GM12878 (cell line): Measurements from ENCODE around the gene FOXI2. TPM values are rescaled to one million over a fixed set of nuclear protein-coding genes. Genes with fewer than 3 reads are reported as not detected.

Experiments
- ATAC-seq: fragments of 200-7000 bp; cut with Tn5 transposase; 3 replicates; pipeline ENCODE4 v1.9.1; 2020; ENCODE audit warnings: mild to moderate bottlenecking, moderate library complexity
- BruUV-seq: library from RNA; stranded (reverse); fragments of 400-500 nt; replicated peaks from 2 replicates; lab custom pipeline; 2021; lab: Mats Ljungman, UMichigan
- CTCF ChIA-PET: fragments of 300-600 bp; sonication (Branson Sonifier 250); formaldehyde crosslinking; extraction: SDS; loops from one replicate; lab custom pipeline; 2021; ENCODE audit warnings: inconsistent platforms; lab: Yijun Ruan, JAX
- POLR2A ChIA-PET: fragments of 350-600 bp; formaldehyde crosslinking; extraction: SDS; loops from one replicate; lab custom pipeline; 2021; ENCODE audit warnings: inconsistent platforms; lab: Charles Lee
- RAD21 ChIA-PET: fragments of 300-600 bp; sonication (Branson Sonifier 250); formaldehyde crosslinking; loops from one replicate; lab custom pipeline; 2023; ENCODE audit warnings: antibody characterized with exemption; ENCODE audit not compliant: unreplicated experiment; lab: Charles Lee
- SMC1A ChIA-PET: fragments of 300-600 bp; sonication (Branson Sonifier 250); formaldehyde crosslinking; loops from one replicate; lab custom pipeline; 2023; ENCODE audit not compliant: unreplicated experiment, uncharacterized antibody; lab: Charles Lee
- DNase-seq: peaks from one replicate; pipeline ENCODE4 v3.0.0-alpha.2; 2011; ENCODE audit warnings: low read depth, low spot score
- FAIRE-seq: peaks from 3 replicates; lab custom pipeline; 2011; peaks lifted over from hg19 to GRCh38; lab: Jason Lieb, UNC
- H2AFZ ChIP-seq: 2 replicates; pipeline ENCODE4 v1.6.0; 2011; ENCODE audit warnings: low read depth, low read length, control low read depth; ENCODE audit not compliant: control insufficient read depth
- H3K27ac ChIP-seq: 2 replicates; pipeline ENCODE4 v1.5.1; 2011; ENCODE audit warnings: control low read depth; ENCODE audit not compliant: control insufficient read depth, insufficient read depth
- H3K27me3 ChIP-seq, 2 experiments: replicated peaks in 1 of 2; 2 replicates each; pipeline versions ENCODE4 v1.6.0 to v1.6.1; 2011; ENCODE audit warnings: low read length in 1 of 2; ENCODE audit not compliant: control insufficient read depth in 2 of 2, insufficient read depth in 2 of 2
- H3K36me3 ChIP-seq, 2 experiments: 2 replicates each; pipeline ENCODE4 v1.5.1; 2011; ENCODE audit warnings: low read length in 1 of 2; ENCODE audit not compliant: control insufficient read depth in 2 of 2, insufficient read depth in 2 of 2
- H3K4me1 ChIP-seq: 2 replicates; pipeline ENCODE4 v1.6.1; 2011; ENCODE audit warnings: mild to moderate bottlenecking, low read length, moderate library complexity, mixed read lengths; ENCODE audit not compliant: control insufficient read depth, insufficient read depth
- H3K4me2 ChIP-seq: 2 replicates; pipeline ENCODE4 v1.6.0; 2011; ENCODE audit warnings: control low read depth; ENCODE audit not compliant: control insufficient read depth, insufficient read depth
- H3K4me3 ChIP-seq: fragments of 200-600 bp; sonication (generic); 2 replicates; pipeline ENCODE4 v1.5.1; 2016
- H3K79me2 ChIP-seq: 2 replicates; pipeline ENCODE4 v1.6.0; 2011; ENCODE audit warnings: low read length; ENCODE audit not compliant: control insufficient read depth, insufficient read depth
- H3K9ac ChIP-seq: 2 replicates; pipeline ENCODE4 v1.8.0; 2011; ENCODE audit warnings: low read length, control low read depth, mixed read lengths; ENCODE audit not compliant: control insufficient read depth, insufficient read depth
- H3K9me3 ChIP-seq: replicated peaks from 3 replicates; pipeline ENCODE4 v1.5.1; 2011; ENCODE audit warnings: mild to moderate bottlenecking, low read length; ENCODE audit not compliant: control insufficient read depth, insufficient read depth
- H4K20me1 ChIP-seq: 2 replicates; pipeline ENCODE4 v1.6.0; 2011; ENCODE audit not compliant: control insufficient read depth, insufficient read depth
- ATF7 ChIP-seq: fragments of 450-650 bp; IDR thresholded peaks from 2 replicates; pipeline ENCODE4 v1.6.1; 2016; ENCODE audit warnings: low read depth, mild to moderate bottlenecking
- BACH1 ChIP-seq: fragments of 450-650 bp; IDR thresholded peaks from 2 replicates; pipeline ENCODE4 v1.6.1; 2017; ENCODE audit warnings: mild to moderate bottlenecking, borderline replicate concordance
- BCL11A ChIP-seq: IDR thresholded peaks from 2 replicates; pipeline ENCODE4 v1.6.1; 2011; ENCODE audit warnings: low read depth, low read length
- CBFB ChIP-seq: IDR thresholded peaks from 2 replicates; pipeline ENCODE4 v1.6.1; 2016; ENCODE audit warnings: antibody characterized with exemption, low read depth
- CREM ChIP-seq: IDR thresholded peaks from 2 replicates; pipeline ENCODE4 v1.6.1; 2014; ENCODE audit warnings: antibody characterized with exemption, low read depth
- CTCF ChIP-seq, 3 experiments: IDR thresholded peaks in 2 of 3; conservative IDR thresholded peaks in 1 of 3; 2 replicates each; pipeline ENCODE4 v1.5.1; 2011; ENCODE audit warnings: low read depth in 3 of 3, low read length in 3 of 3, mild to moderate bottlenecking in 3 of 3, control low read depth in 2 of 3, moderate library complexity in 2 of 3, inconsistent platforms in 1 of 3, mixed read lengths in 1 of 3; ENCODE audit not compliant: control insufficient read depth in 2 of 3, insufficient read depth in 1 of 3; ENCODE audit errors: extremely low read depth in 1 of 3
- EED ChIP-seq: sonication (generic); IDR thresholded peaks from 2 replicates; pipeline ENCODE4 v1.6.1; 2016; ENCODE audit warnings: antibody characterized with exemption, low read depth
- ETV6 ChIP-seq, 2 experiments: fragments of 450-650 bp in 1 of 2; IDR thresholded peaks in 1 of 2; conservative IDR thresholded peaks in 1 of 2; 2 replicates each; pipeline ENCODE4 v1.6.1; 2014; ENCODE audit warnings: antibody characterized with exemption in 1 of 2, borderline replicate concordance in 1 of 2, low read depth in 1 of 2, mild to moderate bottlenecking in 1 of 2, moderate library complexity in 1 of 2
- GATAD2B ChIP-seq: fragments of 450-650 bp; conservative IDR thresholded peaks from 2 replicates; pipeline ENCODE4 v1.6.1; 2017; ENCODE audit warnings: low read depth, mild to moderate bottlenecking, moderate library complexity
- IRF4 ChIP-seq: IDR thresholded peaks from 2 replicates; pipeline ENCODE4 v1.6.1; 2011; ENCODE audit warnings: low read depth, low read length
- KLF5 ChIP-seq: fragments of 450-650 bp; IDR thresholded peaks from 2 replicates; pipeline ENCODE4 v1.6.1; 2014; ENCODE audit warnings: mild to moderate bottlenecking; ENCODE audit not compliant: partially characterized antibody
- MEF2A ChIP-seq: IDR thresholded peaks from 2 replicates; pipeline ENCODE4 v1.6.1; 2011; ENCODE audit warnings: low read depth, mild to moderate bottlenecking, low read length, moderate library complexity; ENCODE audit not compliant: insufficient read depth
- MXI1 ChIP-seq: fragments of 150-350 bp; IDR thresholded peaks from 2 replicates; pipeline ENCODE4 v1.6.1; 2011; ENCODE audit warnings: low read depth, mild to moderate bottlenecking, inconsistent platforms, low read length, improper control_type of control experiment
- NR2C1 ChIP-seq: fragments of 450-650 bp; IDR thresholded peaks from 2 replicates; pipeline ENCODE4 v1.6.1; 2017; ENCODE audit warnings: antibody characterized with exemption, mild to moderate bottlenecking, moderate library complexity
- RUNX3 ChIP-seq: IDR thresholded peaks from 2 replicates; pipeline ENCODE4 v1.6.1; 2012; ENCODE audit warnings: low read length, inconsistent platforms
- SP1 ChIP-seq: IDR thresholded peaks from one replicate; pipeline ENCODE4 v1.6.1; 2011; ENCODE audit warnings: low read depth, low read length
- SUZ12 ChIP-seq: fragments of 200-600 bp; sonication (generic); IDR thresholded peaks from one replicate; pipeline ENCODE4 v1.6.1; 2018; ENCODE audit warnings: antibody characterized with exemption, mild to moderate bottlenecking; ENCODE audit not compliant: unreplicated experiment
- USF2 ChIP-seq: IDR thresholded peaks from 2 replicates; pipeline ENCODE4 v1.6.1; 2011; ENCODE audit warnings: low read depth, low read length, improper control_type of control experiment, borderline replicate concordance
- WGBS: methylation state at CpG from one replicate; pipeline ENCODE4 v1.1.6; 2016; ENCODE audit warnings: low lambda C conversion rate; ENCODE audit not compliant: insufficient replicate concordance, insufficient coverage; ENCODE audit errors: missing lambda C conversion rate; 5-methylcytosine and 5-hydroxymethylcytosine counted together
- in situ Hi-C: fragments of 300-500 bp; cut with MboI; formaldehyde crosslinking; loops from 9 replicates; pipeline ENCODE4 v1.14.3; 2018; ENCODE audit warnings: mixed read lengths
- intact Hi-C: fragments of 100-400 bp; cut with micrococcal nuclease; formaldehyde crosslinking; loops from one replicate; pipeline ENCODE4 v1.14.2; 2022; ENCODE audit not compliant: unreplicated experiment
- polyA plus RNA-seq, 11 experiments: library from polyadenylated mRNA; depleted of rRNA in 4 of 11; unstranded in 6 of 11; stranded (reverse) in 5 of 11; fragments of >200 nt; fragmentation: Nextera tagmentation in 4 of 11; fragmentation: Illumina TruSeq in 1 of 11; extraction: Ambion mirVana in 4 of 11; extraction: Trizol in 1 of 11; gene quantifications; 1 replicate in 1 of 11; 2 replicates in 10 of 11; pipeline versions ENCODE4 v1.2.1 to v1.2.3, GENCODE V29; 2011 to 2016; ENCODE audit warnings: inconsistent platforms in 2 of 11, missing spikeins in 2 of 11, low read depth in 1 of 11
- total RNA-seq, 4 experiments: library from RNA; depleted of rRNA in 3 of 4; stranded (reverse); fragments of >200 nt in 3 of 4; fragmentation: Illumina TruSeq in 1 of 4; extraction: Trizol in 1 of 4; gene quantifications; 2 replicates each; pipeline versions ENCODE4 v1.2.1 to v1.2.3, GENCODE V29; 2013 to 2021

FOXI2 gene
- total and polyA plus RNA-seq, 10 of the 15 experiments (the other 5 are each of a cell fraction or from before 2014, with no cell fraction given), result not detected

GRCh38 chr10:127744956-127745355, 8.0 kb downstream of the FOXI2 start:
- Histone ChIP-seq H3K27me3 (no peaks in the 10 kb centered on the region), H3K9ac (no peak overlapping the region), H3K79me2 (no peaks in the 10 kb centered on the region), H3K9me3 (no peaks in the 10 kb centered on the region), H2AFZ (no peak overlapping the region), H3K36me3 (no peaks in the 10 kb centered on the region), H4K20me1 (no peaks in the 10 kb centered on the region), H3K4me3 (no peak overlapping the region), H3K27ac (no peak overlapping the region), H3K4me2 (no peak overlapping the region), H3K4me1 (no peaks in the 10 kb centered on the region)
- no peak for FAIRE-seq
- POLR2A ChIA-PET, result no interaction called here
- in situ Hi-C loops (no loop called here), intact Hi-C loops (no loop called here)
- TF ChIP-seq SUZ12, result no peak
- RAD21 ChIA-PET, result no interaction called here
- BruUV-seq, result no TSS peak
- SMC1A ChIA-PET, result no interaction called here
- no peak for ATAC-seq
- WGBS, result 53% methylated on average over 9 of the region's 9 CpGs
- CTCF ChIA-PET, result no interaction called here
- no peak for DNase-seq

- CTCF ChIA-PET, result no interaction called here
- intact Hi-C loops, result no loop called here
- FAIRE-seq, result no peak
- SMC1A ChIA-PET, result no interaction called here
- H3K9ac ChIP-seq, result no peak overlapping the region
- no peaks in the 10 kb centered on the region for H3K27me3 ChIP-seq
- POLR2A ChIA-PET, result no interaction called here
- H3K4me1 ChIP-seq, result no peaks in the 10 kb centered on the region
- H3K4me3 ChIP-seq, result no peak overlapping the region
- H3K9me3 ChIP-seq, result no peaks in the 10 kb centered on the region
- RAD21 ChIA-PET, result no interaction called here
- in situ Hi-C loops, result no loop called here
- no peak overlapping the region for H3K4me2 ChIP-seq
- H4K20me1 ChIP-seq, result no peaks in the 10 kb centered on the region
- no TSS peak for BruUV-seq
- DNase-seq, result no peak
- no peak overlapping the region for H3K27ac ChIP-seq
- H3K36me3 ChIP-seq, result no peaks in the 10 kb centered on the region
- no peak overlapping the region for H2AFZ ChIP-seq
- WGBS, result 44% methylated on average over 6 of the region's 6 CpGs
- H3K79me2 ChIP-seq, result no peaks in the 10 kb centered on the region
- ATAC-seq, result no peak
- TF ChIP-seq KLF5, result no peak
- TF ChIP-seq GATAD2B, result no peak
- TF ChIP-seq MEF2A, result no peak
- no peak for TF ChIP-seq CREM
- TF ChIP-seq BCL11A, result no peak
- TF ChIP-seq BACH1, result no peak
- TF ChIP-seq EED, result no peak
- TF ChIP-seq IRF4, result no peak
- TF ChIP-seq MXI1, result no peak
- TF ChIP-seq RUNX3, result no peak
- no peak for TF ChIP-seq SP1
- TF ChIP-seq CBFB, result no peak
- TF ChIP-seq SUZ12, result no peak
- no peak for TF ChIP-seq NR2C1
- TF ChIP-seq ATF7, result no peak
- no peak for TF ChIP-seq ETV6 (conservative IDR thresholded peaks at IDR 0.05 in 1 of 2, IDR thresholded peaks at IDR 0.05 in 1 of 2; ENCODE audit: borderline replicate concordance in 1 of 2, low read depth in 1 of 2)
- no peak for TF ChIP-seq USF2
- no peak for TF ChIP-seq CTCF (IDR thresholded peaks at IDR 0.05 in 2 of 3, conservative IDR thresholded peaks at IDR 0.05 in 1 of 3; ENCODE audit: control insufficient read depth in 2 of 3, extremely low read depth in 1 of 3, insufficient read depth in 1 of 3, low read depth in 3 of 3, low read length in 3 of 3)
Observed at GRCh38 chr10:127745861-127746260, 8.9 kb downstream of the FOXI2 start.
